Measurements from ENCODE around the gene YWHAG.
"Not testable (repeated sequence)": the region's sequence is repeated elsewhere in the genome, so short reads cannot be mapped to it uniquely, and the experiment has no call there.

Gene YWHAG

GRCh38 chr7:76294344-76295024, 64.3 kb downstream of the YWHAG start:
- peak; percentile 96 for DNase-seq (ENCODE audit: low spot score)

DNA sequence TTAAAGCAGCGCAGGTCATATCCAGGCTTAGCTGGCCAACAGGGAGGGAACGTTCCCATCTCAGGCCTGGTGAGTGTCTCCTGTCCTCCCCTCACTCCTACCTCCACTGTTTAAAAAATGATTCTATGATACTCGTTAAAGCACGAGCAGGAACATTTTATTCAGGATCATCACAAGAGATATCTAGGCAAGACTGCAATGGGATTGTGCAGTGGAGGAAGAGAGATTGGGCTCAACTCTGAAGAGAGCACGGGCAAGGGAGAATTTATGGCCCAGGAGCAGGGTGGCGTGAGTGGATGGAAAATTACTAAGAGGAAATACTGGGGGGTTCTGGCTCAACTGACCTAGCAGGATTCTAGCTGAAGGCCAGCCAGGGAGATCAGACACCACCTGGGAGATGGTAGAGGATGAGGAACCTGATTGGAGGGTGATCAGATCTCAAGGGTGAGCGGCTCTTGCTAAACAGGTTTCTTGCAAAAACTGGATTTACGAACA, 65.3 kb downstream of the YWHAG start:
- DNase-seq (ENCODE audit: low spot score), result no peak

DNA sequence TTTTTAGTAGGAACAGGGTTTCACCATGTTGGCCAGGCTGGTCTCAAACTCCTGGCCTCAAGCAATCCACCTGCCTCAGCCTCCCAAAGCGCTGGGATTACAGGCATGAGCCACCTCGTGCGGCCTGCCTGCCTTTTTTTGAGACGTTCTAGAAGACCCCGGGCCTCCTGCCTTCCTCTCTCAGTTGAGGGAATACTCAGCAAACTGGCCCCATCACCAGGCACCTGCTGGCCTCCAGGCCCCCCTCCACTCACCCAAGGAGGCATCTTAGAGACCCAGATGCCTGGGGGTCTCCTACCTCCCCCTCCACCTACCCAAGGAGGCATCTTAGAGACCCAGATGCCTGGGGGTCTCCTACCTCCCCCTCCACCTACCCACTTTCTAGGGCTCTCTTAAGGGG, 65.9 kb downstream of the YWHAG start:
- not testable (repeated sequence) for DNase-seq (ENCODE audit: low spot score)

DNA sequence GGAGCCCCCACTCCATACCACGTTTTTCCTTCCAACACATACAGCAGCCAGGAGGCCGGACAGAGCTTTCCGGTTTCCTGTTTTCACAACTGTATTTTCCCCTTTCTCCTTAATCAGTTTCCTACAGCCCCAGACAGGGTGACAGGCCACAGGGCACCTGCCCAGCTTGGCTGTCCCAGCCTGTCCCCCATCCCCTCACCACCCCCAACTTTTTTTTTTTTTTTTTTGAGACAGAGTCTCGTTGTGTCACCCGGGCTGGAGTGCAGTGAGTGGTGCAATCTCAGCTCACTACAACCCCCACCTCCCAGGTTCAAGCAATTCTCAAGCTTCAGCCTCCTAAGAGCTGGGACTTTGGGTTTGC, 66.6 kb downstream of the YWHAG start:
- no peak for DNase-seq (ENCODE audit: low spot score)

- peak; percentile 95 for DNase-seq (ENCODE audit: low spot score)
Measured at GRCh38 chr7:76291351-76292212, 67.2 kb downstream of the YWHAG start.

DNA sequence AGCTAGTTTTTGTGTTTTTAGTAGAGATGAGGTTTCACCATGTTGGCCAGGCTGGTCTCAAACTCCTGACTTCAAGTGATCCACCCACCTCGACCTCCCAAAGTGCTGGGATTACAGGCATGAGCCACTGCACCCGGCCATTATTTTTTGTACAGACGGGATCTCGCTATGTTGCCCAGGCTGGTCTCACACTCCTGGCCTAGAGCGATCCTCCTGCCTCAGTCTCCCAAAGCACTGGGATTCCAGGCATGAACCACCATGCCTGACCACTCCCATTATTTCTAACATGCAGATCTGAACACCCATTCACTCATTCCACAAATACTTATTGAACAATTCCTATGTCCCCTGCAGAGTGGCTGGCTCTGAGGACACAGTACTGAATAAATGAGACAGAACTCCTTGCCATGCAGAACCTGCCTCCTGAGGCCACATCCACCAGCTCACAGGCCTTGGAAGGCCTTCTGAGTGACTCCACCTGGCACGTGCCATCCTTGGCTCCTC, 67.9 kb downstream of the YWHAG start:
- not testable (repeated sequence) for DNase-seq (ENCODE audit: low spot score)

DNA sequence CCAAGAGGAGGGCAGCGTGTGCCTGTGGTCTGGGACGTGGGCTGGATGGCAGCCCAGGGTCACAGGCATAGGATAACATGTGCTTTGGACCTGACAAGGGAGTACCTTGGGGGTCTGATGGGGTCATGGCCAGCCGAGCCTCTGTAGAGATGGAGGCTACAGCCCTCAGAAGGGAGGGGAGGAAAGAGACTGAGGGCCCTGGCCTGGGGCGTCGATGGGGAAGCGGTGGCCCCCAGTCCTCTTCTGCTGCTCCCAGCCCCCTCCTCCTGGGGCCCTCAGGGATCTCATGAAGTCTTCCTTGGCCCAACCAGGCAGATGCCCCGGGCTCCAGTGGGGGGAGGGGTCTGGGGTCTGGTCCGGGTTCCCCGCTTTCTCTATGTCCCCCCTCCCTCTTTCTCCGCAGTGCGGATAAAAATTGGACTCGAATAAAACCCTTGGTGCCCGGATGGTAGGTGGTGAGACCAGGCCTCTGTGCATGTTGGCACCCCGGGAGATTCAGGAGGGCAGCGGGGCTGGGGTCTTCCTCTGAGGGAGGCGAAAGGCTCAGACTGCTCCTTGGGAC, 71.9 kb downstream of the YWHAG start:
- no peak for DNase-seq (ENCODE audit: low spot score)

DNA sequence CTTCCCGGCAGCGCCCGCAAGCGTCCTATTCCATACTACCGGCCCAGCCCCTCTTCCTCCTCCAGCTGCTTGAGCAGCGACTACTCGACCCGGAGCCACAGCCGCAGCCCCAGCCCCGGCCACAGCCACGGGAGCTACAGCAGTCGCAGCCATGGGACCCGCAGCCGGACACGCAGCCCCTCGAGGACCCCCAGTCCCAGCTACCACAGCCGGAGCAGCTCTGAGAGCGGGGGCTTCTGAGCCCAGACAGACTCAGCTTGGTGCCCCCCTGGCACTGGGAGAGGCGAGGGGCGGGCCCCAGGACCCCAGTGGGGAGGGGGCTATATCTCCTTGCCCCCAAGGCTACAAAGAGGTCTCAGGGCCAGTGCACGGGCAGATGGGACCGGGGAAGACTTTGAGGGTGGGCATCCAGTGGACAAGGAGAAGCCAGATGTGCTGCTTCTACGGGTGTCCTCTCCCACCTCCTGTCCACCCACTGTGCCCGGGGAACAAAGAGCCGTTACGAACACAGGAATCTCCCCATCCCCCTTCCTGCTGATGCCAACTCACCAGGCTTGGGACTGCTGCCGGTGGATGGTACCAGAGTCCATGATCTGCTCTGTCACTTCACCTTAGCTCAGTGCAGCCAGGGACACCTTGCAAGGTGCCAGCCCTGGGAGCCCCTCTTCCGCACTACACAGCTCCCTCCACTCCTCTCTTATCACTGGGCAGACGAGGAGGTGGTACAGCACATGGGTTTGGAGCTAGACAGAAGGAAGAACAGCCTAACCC, 73.0 kb downstream of the YWHAG start:
- no peak for DNase-seq (ENCODE audit: low spot score)

DNA sequence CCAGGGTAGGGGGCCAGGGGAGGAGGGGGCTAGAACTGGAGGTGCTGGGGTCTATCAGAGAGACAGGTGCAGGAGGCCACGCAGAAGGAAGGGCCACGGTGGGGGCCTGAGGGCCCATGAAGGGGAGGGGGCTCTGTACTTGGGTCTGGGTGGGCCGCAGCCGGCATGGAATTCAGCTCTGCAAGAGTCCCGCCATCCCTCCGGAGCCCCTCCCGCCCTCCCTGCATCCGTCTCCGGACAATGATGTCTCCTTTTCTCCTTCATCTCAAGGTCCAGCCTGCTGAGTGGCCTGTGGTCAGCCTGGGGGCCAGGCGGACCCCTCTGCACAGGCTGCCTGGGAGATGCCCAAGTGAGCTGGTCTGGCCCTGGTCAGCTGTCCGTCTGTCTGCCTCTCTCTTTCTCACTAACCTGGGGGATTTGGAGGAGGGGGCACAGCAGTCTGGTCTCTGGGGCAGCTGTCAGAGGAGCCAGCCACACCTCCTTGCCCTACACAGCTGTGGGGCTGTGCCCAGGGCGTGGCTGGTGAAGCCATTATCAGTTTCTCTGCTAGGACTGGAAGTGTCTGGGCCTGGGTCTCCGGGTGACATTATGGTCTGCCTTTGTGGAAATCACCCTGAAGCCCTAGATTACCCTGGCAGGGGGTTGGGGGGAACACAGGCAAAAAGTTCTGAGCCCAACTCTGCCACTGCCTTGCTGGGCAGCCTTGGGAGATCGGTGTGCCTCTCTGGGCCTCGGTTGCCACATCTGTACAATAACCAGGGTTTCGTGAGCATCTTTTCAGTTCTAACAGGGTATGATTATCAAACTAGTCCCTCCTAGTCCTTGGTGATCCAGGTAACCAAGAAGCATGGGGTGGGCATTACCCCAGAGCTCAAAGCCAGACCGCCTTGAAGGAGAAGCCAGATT, 75.3 kb downstream of the YWHAG start:
- DNase-seq (ENCODE audit: low spot score), result no peak

GRCh38 chr7:76282344-76283253, 76.2 kb downstream of the YWHAG start:
- no peak for DNase-seq (ENCODE audit: low spot score)

DNA sequence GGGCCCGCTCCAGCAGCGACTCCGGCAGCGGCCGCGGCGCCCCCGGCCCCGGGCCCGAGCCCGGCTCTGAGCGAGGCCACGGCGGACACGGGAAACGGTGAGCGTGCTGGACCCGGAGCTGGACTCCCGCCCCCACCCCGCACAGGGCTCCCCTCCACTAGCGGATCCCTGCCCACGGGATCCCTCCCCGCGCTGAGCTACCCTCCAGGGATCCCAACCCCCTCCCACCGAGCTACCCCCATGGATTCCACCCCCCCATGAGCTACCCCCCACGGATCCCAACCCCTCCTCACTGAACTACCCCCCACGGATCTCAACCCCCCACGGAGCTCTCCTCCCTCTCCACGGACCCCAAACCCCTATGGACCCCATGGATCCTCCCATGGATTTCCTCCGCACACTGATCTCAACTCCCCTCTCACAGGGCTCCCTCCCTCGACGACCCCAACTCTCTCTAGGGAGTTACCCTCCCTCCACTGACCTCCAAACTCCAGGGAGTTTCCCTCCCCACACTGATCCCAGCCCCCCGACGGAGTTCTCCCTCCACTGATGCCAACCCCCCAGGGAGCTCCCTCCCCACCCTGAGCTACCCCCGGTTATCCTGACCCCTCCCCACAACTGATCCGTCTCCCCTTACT, 77.0 kb downstream of the YWHAG start:
- DNase-seq (ENCODE audit: low spot score), result no peak

DNA sequence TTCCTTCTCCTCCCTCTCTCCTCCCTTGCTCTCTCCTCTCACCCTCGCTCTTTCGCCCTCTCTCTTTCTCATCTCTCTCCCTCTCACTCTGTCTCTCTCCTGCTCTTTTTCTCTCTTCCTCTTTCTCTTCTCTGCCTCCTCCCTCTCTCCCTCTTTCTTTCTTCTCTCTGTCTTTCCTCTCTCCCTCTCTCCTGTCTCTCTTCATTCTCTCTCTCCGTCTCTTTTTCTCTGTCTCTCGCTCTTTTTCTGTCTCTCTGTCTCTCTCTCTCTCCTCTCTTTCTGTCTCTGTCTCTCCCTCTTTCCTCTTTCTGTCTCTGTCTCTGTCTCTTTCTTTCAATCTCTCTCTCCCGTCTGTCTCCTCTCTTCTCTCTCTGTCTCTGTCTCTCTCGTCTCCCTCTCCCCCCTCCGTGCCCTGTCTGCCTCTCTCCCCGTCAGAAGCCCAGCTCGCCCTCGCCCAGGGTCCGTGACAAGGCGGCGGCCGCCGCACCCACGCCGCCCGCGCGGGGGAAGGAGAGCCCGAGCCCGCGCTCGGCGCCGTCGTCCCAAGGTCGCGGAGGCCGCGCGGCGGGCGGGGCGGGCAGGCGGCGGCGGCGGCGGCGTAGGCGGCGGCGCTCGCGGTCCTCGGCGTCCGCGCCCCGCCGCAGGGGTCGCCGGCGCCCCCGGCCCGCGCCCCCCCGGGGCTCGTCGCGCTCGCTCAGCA, 77.6 kb downstream of the YWHAG start:
- DNase-seq (ENCODE audit: low spot score), result no peak

GRCh38 chr7:76280408-76280807, 78.4 kb downstream of the YWHAG start:
- no peak for DNase-seq (ENCODE audit: low spot score)

- DNase-seq (ENCODE audit: low spot score), result no peak
Measured at GRCh38 chr7:76278540-76278939, 80.3 kb downstream of the YWHAG start.

Measured in Ammon's horn (tissue), 1 donor.